GM18519 (cell line): Measurements from ENCODE around the gene KIRREL1.

Experiments
- ATAC-seq: cut with Tn5 transposase; IDR thresholded peaks from one replicate; pipeline ENCODE4 v1.9.1; 2021; ENCODE audit warnings: mild to moderate bottlenecking, moderate library complexity; ENCODE audit not compliant: unreplicated experiment, low FRiP score

Gene KIRREL1

GRCh38 chr1:158059984-158060383 is 66.5 kb downstream of the KIRREL1 start:
- no peak for ATAC-seq

- ATAC-seq, result no peak
These were observed 68.7 kb downstream of the KIRREL1 start for GRCh38 chr1:158062174-158062573.

- ATAC-seq, result no peak
These were observed 74.2 kb downstream of the KIRREL1 start for GRCh38 chr1:158067662-158068061.

- ATAC-seq, result no peak
These were observed 75.5 kb downstream of the KIRREL1 start for GRCh38 chr1:158068918-158069317.

- ATAC-seq, result no peak
These were observed 77.7 kb downstream of the KIRREL1 start for GRCh38 chr1:158071138-158071537.

- no peak for ATAC-seq
These were observed 81.6 kb downstream of the KIRREL1 start for GRCh38 chr1:158075078-158075477.

- ATAC-seq, result no peak
These were observed 83.0 kb downstream of the KIRREL1 start for GRCh38 chr1:158076441-158076840.

- no peak for ATAC-seq
These were observed 84.2 kb downstream of the KIRREL1 start for GRCh38 chr1:158077411-158078256.

GRCh38 chr1:158078569-158079080 is 85.2 kb downstream of the KIRREL1 start:
- no peak for ATAC-seq

- ATAC-seq, result no peak
These were observed 86.6 kb downstream of the KIRREL1 start for GRCh38 chr1:158080066-158080465.

- no peak for ATAC-seq
These were observed 90.9 kb downstream of the KIRREL1 start for GRCh38 chr1:158084336-158084735.

GRCh38 chr1:158084747-158085146 is 91.3 kb downstream of the KIRREL1 start:
- ATAC-seq, result no peak

- peak; percentile 69 for ATAC-seq
These were observed 94.0 kb downstream of the KIRREL1 start for GRCh38 chr1:158087320-158087927.

GRCh38 chr1:158089476-158089875 is 96.0 kb downstream of the KIRREL1 start:
- ATAC-seq, result no peak

- ATAC-seq, result no peak
These were observed 96.6 kb downstream of the KIRREL1 start for GRCh38 chr1:158089925-158090637.

- ATAC-seq, result no peak
These were observed 99.9 kb downstream of the KIRREL1 start for GRCh38 chr1:158093376-158093775.

- no peak for ATAC-seq
These were observed 101.1 kb downstream of the KIRREL1 start for GRCh38 chr1:158094571-158094970.

GRCh38 chr1:158095737-158096335 is 102.4 kb downstream of the KIRREL1 start:
- ATAC-seq, result no peak

GRCh38 chr1:158098256-158098655 is 104.8 kb downstream of the KIRREL1 start:
- ATAC-seq, result no peak

- ATAC-seq, result no peak
These were observed 105.7 kb downstream of the KIRREL1 start for GRCh38 chr1:158099185-158099584.

- ATAC-seq, result no peak
These were observed 107.1 kb downstream of the KIRREL1 start for GRCh38 chr1:158100498-158100897.
